GM23338 (cell line): ENCODE data around the gene FHIT. TPM values are rescaled to one million over a fixed set of nuclear protein-coding genes. Genes with fewer than 3 reads are reported as not detected.

Experiments
- ATAC-seq: fragments of 200-7000 bp; cut with Tn5 transposase; 3 replicates; pipeline ENCODE4 v1.9.1; 2020
- DNase-seq: peaks from one replicate; pipeline ENCODE4 v3.0.0-alpha.2; 2015; ENCODE audit warnings: low spot score
- H2AFZ ChIP-seq: fragments of 200-600 bp; sonication (generic); 2 replicates; pipeline ENCODE4 v1.8.0; 2016; ENCODE audit warnings: antibody characterized with exemption, mild to moderate bottlenecking, moderate library complexity
- H3F3A ChIP-seq: fragments of 200-600 bp; sonication (generic); replicated peaks from 2 replicates; pipeline ENCODE4 v1.8.0; 2017; ENCODE audit warnings: antibody characterized with exemption, mixed run types, low read depth
- H3K27ac ChIP-seq: fragments of 200-600 bp; sonication (generic); 2 replicates; pipeline ENCODE4 v1.6.1; 2016; ENCODE audit warnings: low read depth
- H3K27me3 ChIP-seq: fragments of 200-600 bp; sonication (generic); 2 replicates; pipeline ENCODE4 v1.8.0; 2016; ENCODE audit warnings: mild to moderate bottlenecking, mixed run types, moderate library complexity; ENCODE audit not compliant: insufficient read depth
- H3K36me3 ChIP-seq: fragments of 200-600 bp; sonication (generic); 2 replicates; pipeline ENCODE4 v1.8.0; 2016; ENCODE audit warnings: mild to moderate bottlenecking; ENCODE audit not compliant: insufficient read depth
- H3K4me1 ChIP-seq: fragments of 200-600 bp; sonication (generic); 2 replicates; pipeline ENCODE4 v1.8.0; 2016; ENCODE audit warnings: mild to moderate bottlenecking, moderate library complexity; ENCODE audit not compliant: insufficient read depth
- H3K4me2 ChIP-seq: fragments of 200-600 bp; sonication (generic); 2 replicates; pipeline ENCODE4 v1.7.1; 2017; ENCODE audit warnings: mixed run types
- H3K4me3 ChIP-seq: fragments of 200-600 bp; sonication (generic); 2 replicates; pipeline ENCODE4 v1.6.1; 2016; ENCODE audit warnings: mixed run types
- H3K79me2 ChIP-seq: fragments of 200-600 bp; sonication (generic); replicated peaks from 2 replicates; pipeline ENCODE4 v1.8.0; 2017; ENCODE audit warnings: mild to moderate bottlenecking; ENCODE audit not compliant: insufficient read depth
- H3K9me2 ChIP-seq: fragments of 200-600 bp; sonication (generic); 2 replicates; pipeline ENCODE4 v1.8.0; 2017; ENCODE audit not compliant: insufficient read depth
- H4K20me1 ChIP-seq: fragments of 200-600 bp; sonication (generic); replicated peaks from 2 replicates; pipeline ENCODE4 v1.8.0; 2017; ENCODE audit warnings: mild to moderate bottlenecking; ENCODE audit not compliant: insufficient read depth
- H3K27ac Mint-ChIP-seq: 2 replicates; pipeline ENCODE4 v1.8.0; 2020; ENCODE audit warnings: inconsistent platforms, mild to moderate bottlenecking, moderate library complexity, mixed read lengths
- H3K27me3 Mint-ChIP-seq: 3 replicates; pipeline ENCODE4 v1.8.0; 2022; ENCODE audit warnings: low read depth, mild to moderate bottlenecking, moderate library complexity, mixed read lengths, inconsistent platforms; ENCODE audit not compliant: insufficient read depth, poor library complexity
- H3K36me3 Mint-ChIP-seq: 3 replicates; pipeline ENCODE4 v1.8.0; 2021; ENCODE audit warnings: low read depth, mild to moderate bottlenecking, inconsistent platforms, moderate library complexity, mixed read lengths
- H3K4me1 Mint-ChIP-seq: 3 replicates; pipeline ENCODE4 v1.8.0; 2020; ENCODE audit warnings: mild to moderate bottlenecking, inconsistent platforms, mixed read lengths
- H3K4me3 Mint-ChIP-seq: 3 replicates; pipeline ENCODE4 v1.8.0; 2021; ENCODE audit warnings: moderate library complexity, mild to moderate bottlenecking, inconsistent platforms, mixed read lengths
- H3K9me3 Mint-ChIP-seq: 3 replicates; pipeline ENCODE4 v1.8.0; 2020; ENCODE audit warnings: moderate library complexity, mild to moderate bottlenecking, inconsistent platforms, mixed read lengths
- CREB1 ChIP-seq: fragments of 250-450 bp; sonication (Bioruptor Pico); IDR thresholded peaks from 2 replicates; pipeline ENCODE4 v1.5.0; 2020; ENCODE audit warnings: low read depth, mild to moderate bottlenecking, moderate library complexity
- EZH2 ChIP-seq: fragments of 200-600 bp; sonication (generic); IDR thresholded peaks from one replicate; pipeline ENCODE4 v1.8.0; 2017; ENCODE audit warnings: antibody characterized with exemption, mild to moderate bottlenecking, low read depth; ENCODE audit not compliant: unreplicated experiment
- EZH2phosphoT487 ChIP-seq: fragments of 200-600 bp; sonication (generic); IDR thresholded peaks from one replicate; pipeline ENCODE4 v1.8.1; 2018; ENCODE audit warnings: antibody characterized with exemption; ENCODE audit not compliant: unreplicated experiment
- JUNB ChIP-seq: IDR thresholded peaks from one replicate; pipeline ENCODE4 v1.6.1; 2016; ENCODE audit warnings: antibody characterized with exemption; ENCODE audit not compliant: unreplicated experiment
- NANOG ChIP-seq: IDR thresholded peaks from 2 replicates; pipeline ENCODE4 v1.6.1; 2016; ENCODE audit warnings: antibody characterized with exemption, borderline replicate concordance
- POLR2AphosphoS5 ChIP-seq: IDR thresholded peaks from 2 replicates; pipeline ENCODE4 v1.6.1; 2016; ENCODE audit warnings: antibody characterized with exemption, low read depth
- STAT1 ChIP-seq: IDR thresholded peaks from one replicate; pipeline ENCODE4 v1.6.1; 2016; ENCODE audit warnings: antibody characterized with exemption; ENCODE audit not compliant: unreplicated experiment
- ZNF114 ChIP-seq: fragments of 250-450 bp; sonication (Bioruptor Pico); IDR thresholded peaks from 2 replicates; pipeline ENCODE4 v1.5.0; 2020; ENCODE audit warnings: mild to moderate bottlenecking, moderate library complexity
- ZNF331 ChIP-seq: fragments of 250-450 bp; sonication (Bioruptor Pico); IDR thresholded peaks from 2 replicates; pipeline ENCODE4 v1.5.0; 2020; ENCODE audit warnings: low read depth, mild to moderate bottlenecking, moderate library complexity
- polyA plus RNA-seq: library from polyadenylated mRNA; unstranded; fragments of >200 nt; fragmentation: Nextera tagmentation; extraction: Ambion mirVana; gene quantifications from 2 replicates; pipeline ENCODE4 v1.2.1, GENCODE V29; 2016
- total RNA-seq: library from RNA; depleted of rRNA; stranded (reverse); fragments of >200 nt; shearing (Covaris generic); gene quantifications from 2 replicates; pipeline ENCODE4 v1.2.3, GENCODE V29; 2014
- TF ChIP-seq, protein P1 (sequence below): IDR thresholded peaks from 2 replicates; pipeline ENCODE4 v1.6.1; 2016; ENCODE audit warnings: antibody characterized with exemption
- TF ChIP-seq, protein P2 (sequence below), 2 experiments: fragments of 200-600 bp in 1 of 2; sonication (generic) in 1 of 2; conservative IDR thresholded peaks; 2 replicates each; pipeline versions ENCODE4 v1.5.1 to v1.6.1; 2016 to 2017; ENCODE audit warnings: antibody characterized with exemption in 2 of 2, low read depth in 2 of 2, mild to moderate bottlenecking in 2 of 2, moderate library complexity in 1 of 2
- TF ChIP-seq, protein P3 (sequence below): IDR thresholded peaks from one replicate; pipeline ENCODE4 v1.6.1; 2018; ENCODE audit warnings: antibody characterized with exemption; ENCODE audit not compliant: unreplicated experiment
- TF ChIP-seq, protein P4 (sequence below): fragments of 250-450 bp; sonication (Bioruptor Pico); IDR thresholded peaks from 2 replicates; pipeline ENCODE4 v1.5.0; 2020; ENCODE audit warnings: mild to moderate bottlenecking, moderate library complexity

FHIT gene
- total and polyA plus RNA-seq, 2 experiments from 2014 or later, result 3.0 to 8.3 TPM

DNA sequence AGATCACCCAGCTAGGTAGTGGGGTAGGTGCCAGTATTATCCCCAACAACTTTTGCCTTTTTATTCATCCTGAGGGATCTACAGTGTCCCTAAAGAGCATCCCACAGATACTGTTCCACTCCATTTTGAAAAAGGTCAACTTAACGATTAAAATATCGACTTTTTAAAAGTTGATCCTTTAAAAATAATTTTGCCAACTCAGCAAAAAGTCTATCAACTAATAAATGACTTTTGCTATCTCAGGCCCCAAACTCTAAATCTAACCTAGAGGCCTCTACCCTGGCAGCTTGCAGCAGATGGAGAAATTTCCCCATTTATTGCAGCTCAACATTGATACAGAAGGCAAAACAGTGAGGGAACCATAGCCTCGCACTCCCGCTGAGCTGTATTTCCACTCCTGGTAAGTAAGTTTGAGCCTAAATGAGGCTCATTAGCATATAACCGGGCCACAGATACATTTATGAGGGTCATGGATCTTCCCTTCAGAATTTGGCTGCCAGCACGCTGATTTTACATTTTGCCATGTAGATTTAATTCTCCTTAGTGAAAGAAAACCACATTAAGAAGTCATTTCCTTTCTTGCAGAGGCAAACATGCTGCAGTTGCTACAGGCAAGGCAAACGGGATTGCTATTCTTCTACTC, 1497.3 kb downstream of the FHIT start (continued):
- TF ChIP-seq EZH2, result no peak

DNA sequence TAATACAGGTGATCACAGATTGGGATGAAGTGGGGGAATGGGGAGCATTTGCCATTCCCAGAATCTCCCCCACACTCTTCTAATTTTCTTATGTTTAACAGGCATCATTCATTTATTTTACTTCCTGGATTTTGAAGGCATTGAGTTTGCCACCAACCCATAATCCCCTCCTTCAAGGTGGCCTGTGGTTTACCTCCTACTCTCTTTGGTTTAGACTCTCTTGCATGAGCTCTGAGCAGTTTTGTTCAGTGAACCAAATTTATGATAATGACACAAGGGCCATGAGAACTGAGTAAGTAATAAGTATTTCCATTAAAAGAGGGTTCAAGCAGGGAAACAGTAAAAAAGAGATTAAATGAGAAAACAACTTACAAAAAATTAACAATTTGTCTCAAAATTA, 1498.3 kb downstream of the FHIT start:
- Mint-ChIP-seq H3K36me3 (no peaks in the 10 kb centered on the region), H3K4me1 (peaks cover 42% of the 10 kb centered on the region), H3K4me3 (no peak overlapping the region), H3K27ac (no peak overlapping the region), H3K27me3 (peaks cover 3% of the 10 kb centered on the region), H3K9me3 (no peaks in the 10 kb centered on the region)
- no peaks in the 10 kb centered on the region for H3K9me2 ChIP-seq
- H2AFZ ChIP-seq, result no peak overlapping the region
- H3K4me2 ChIP-seq, result no peak overlapping the region
- no peak for DNase-seq
- no peaks in the 10 kb centered on the region for H3K79me2 ChIP-seq
- H4K20me1 ChIP-seq, result no peaks in the 10 kb centered on the region
- ATAC-seq, result no peak
- no peaks in the 10 kb centered on the region for H3K36me3 ChIP-seq
- H3F3A ChIP-seq, result no peaks in the 10 kb centered on the region
- TF ChIP-seq ZNF331 (CRISPR knock-in tag), result no peak
- no peak for TF ChIP-seq ZNF114
- TF ChIP-seq POLR2AphosphoS5, result no peak
- TF ChIP-seq JUNB, result no peak
- TF ChIP-seq, protein P1, sequence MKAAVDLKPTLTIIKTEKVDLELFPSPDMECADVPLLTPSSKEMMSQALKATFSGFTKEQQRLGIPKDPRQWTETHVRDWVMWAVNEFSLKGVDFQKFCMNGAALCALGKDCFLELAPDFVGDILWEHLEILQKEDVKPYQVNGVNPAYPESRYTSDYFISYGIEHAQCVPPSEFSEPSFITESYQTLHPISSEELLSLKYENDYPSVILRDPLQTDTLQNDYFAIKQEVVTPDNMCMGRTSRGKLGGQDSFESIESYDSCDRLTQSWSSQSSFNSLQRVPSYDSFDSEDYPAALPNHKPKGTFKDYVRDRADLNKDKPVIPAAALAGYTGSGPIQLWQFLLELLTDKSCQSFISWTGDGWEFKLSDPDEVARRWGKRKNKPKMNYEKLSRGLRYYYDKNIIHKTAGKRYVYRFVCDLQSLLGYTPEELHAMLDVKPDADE, result no peak
- no peak for TF ChIP-seq EZH2phosphoT487
- TF ChIP-seq, protein P2, sequence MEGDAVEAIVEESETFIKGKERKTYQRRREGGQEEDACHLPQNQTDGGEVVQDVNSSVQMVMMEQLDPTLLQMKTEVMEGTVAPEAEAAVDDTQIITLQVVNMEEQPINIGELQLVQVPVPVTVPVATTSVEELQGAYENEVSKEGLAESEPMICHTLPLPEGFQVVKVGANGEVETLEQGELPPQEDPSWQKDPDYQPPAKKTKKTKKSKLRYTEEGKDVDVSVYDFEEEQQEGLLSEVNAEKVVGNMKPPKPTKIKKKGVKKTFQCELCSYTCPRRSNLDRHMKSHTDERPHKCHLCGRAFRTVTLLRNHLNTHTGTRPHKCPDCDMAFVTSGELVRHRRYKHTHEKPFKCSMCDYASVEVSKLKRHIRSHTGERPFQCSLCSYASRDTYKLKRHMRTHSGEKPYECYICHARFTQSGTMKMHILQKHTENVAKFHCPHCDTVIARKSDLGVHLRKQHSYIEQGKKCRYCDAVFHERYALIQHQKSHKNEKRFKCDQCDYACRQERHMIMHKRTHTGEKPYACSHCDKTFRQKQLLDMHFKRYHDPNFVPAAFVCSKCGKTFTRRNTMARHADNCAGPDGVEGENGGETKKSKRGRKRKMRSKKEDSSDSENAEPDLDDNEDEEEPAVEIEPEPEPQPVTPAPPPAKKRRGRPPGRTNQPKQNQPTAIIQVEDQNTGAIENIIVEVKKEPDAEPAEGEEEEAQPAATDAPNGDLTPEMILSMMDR (conservative IDR thresholded peaks at IDR 0.05; ENCODE audit: low read depth in 2 of 2), result no peak
- TF ChIP-seq, protein P3, sequence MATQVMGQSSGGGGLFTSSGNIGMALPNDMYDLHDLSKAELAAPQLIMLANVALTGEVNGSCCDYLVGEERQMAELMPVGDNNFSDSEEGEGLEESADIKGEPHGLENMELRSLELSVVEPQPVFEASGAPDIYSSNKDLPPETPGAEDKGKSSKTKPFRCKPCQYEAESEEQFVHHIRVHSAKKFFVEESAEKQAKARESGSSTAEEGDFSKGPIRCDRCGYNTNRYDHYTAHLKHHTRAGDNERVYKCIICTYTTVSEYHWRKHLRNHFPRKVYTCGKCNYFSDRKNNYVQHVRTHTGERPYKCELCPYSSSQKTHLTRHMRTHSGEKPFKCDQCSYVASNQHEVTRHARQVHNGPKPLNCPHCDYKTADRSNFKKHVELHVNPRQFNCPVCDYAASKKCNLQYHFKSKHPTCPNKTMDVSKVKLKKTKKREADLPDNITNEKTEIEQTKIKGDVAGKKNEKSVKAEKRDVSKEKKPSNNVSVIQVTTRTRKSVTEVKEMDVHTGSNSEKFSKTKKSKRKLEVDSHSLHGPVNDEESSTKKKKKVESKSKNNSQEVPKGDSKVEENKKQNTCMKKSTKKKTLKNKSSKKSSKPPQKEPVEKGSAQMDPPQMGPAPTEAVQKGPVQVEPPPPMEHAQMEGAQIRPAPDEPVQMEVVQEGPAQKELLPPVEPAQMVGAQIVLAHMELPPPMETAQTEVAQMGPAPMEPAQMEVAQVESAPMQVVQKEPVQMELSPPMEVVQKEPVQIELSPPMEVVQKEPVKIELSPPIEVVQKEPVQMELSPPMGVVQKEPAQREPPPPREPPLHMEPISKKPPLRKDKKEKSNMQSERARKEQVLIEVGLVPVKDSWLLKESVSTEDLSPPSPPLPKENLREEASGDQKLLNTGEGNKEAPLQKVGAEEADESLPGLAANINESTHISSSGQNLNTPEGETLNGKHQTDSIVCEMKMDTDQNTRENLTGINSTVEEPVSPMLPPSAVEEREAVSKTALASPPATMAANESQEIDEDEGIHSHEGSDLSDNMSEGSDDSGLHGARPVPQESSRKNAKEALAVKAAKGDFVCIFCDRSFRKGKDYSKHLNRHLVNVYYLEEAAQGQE, result no peak
- no peak for TF ChIP-seq CREB1
- TF ChIP-seq, protein P4, sequence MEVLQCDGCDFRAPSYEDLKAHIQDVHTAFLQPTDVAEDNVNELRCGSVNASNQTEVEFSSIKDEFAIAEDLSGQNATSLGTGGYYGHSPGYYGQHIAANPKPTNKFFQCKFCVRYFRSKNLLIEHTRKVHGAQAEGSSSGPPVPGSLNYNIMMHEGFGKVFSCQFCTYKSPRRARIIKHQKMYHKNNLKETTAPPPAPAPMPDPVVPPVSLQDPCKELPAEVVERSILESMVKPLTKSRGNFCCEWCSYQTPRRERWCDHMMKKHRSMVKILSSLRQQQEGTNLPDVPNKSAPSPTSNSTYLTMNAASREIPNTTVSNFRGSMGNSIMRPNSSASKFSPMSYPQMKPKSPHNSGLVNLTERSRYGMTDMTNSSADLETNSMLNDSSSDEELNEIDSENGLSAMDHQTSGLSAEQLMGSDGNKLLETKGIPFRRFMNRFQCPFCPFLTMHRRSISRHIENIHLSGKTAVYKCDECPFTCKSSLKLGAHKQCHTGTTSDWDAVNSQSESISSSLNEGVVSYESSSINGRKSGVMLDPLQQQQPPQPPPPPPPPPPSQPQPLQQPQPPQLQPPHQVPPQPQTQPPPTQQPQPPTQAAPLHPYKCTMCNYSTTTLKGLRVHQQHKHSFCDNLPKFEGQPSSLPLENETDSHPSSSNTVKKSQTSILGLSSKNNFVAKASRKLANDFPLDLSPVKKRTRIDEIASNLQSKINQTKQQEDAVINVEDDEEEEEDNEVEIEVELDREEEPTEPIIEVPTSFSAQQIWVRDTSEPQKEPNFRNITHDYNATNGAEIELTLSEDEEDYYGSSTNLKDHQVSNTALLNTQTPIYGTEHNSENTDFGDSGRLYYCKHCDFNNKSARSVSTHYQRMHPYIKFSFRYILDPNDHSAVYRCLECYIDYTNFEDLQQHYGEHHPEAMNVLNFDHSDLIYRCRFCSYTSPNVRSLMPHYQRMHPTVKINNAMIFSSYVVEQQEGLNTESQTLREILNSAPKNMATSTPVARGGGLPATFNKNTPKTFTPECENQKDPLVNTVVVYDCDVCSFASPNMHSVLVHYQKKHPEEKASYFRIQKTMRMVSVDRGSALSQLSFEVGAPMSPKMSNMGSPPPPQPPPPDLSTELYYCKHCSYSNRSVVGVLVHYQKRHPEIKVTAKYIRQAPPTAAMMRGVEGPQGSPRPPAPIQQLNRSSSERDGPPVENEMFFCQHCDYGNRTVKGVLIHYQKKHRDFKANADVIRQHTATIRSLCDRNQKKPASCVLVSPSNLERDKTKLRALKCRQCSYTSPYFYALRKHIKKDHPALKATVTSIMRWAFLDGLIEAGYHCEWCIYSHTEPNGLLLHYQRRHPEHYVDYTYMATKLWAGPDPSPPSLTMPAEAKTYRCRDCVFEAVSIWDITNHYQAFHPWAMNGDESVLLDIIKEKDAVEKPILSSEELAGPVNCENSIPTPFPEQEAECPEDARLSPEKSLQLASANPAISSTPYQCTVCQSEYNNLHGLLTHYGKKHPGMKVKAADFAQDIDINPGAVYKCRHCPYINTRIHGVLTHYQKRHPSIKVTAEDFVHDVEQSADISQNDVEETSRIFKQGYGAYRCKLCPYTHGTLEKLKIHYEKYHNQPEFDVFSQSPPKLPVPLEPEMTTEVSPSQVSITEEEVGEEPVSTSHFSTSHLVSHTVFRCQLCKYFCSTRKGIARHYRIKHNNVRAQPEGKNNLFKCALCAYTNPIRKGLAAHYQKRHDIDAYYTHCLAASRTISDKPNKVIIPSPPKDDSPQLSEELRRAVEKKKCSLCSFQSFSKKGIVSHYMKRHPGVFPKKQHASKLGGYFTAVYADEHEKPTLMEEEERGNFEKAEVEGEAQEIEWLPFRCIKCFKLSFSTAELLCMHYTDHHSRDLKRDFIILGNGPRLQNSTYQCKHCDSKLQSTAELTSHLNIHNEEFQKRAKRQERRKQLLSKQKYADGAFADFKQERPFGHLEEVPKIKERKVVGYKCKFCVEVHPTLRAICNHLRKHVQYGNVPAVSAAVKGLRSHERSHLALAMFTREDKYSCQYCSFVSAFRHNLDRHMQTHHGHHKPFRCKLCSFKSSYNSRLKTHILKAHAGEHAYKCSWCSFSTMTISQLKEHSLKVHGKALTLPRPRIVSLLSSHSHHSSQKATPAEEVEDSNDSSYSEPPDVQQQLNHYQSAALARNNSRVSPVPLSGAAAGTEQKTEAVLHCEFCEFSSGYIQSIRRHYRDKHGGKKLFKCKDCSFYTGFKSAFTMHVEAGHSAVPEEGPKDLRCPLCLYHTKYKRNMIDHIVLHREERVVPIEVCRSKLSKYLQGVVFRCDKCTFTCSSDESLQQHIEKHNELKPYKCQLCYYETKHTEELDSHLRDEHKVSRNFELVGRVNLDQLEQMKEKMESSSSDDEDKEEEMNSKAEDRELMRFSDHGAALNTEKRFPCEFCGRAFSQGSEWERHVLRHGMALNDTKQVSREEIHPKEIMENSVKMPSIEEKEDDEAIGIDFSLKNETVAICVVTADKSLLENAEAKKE (CRISPR knock-in tag), result no peak
- TF ChIP-seq STAT1, result no peak
- no peak for TF ChIP-seq EZH2
- no peak for TF ChIP-seq NANOG
- H3K4me1 ChIP-seq, result peaks cover 30% of the 10 kb centered on the region
- H3K27me3 ChIP-seq, result peaks cover 11% of the 10 kb centered on the region
- no peak overlapping the region for H3K4me3 ChIP-seq
- H3K27ac ChIP-seq, result no peak overlapping the region
